ENCODE measurements around the gene VPS26C.
"Not testable (repeated sequence)": the region's sequence is repeated elsewhere in the genome, so short reads cannot be mapped to it uniquely, and the experiment has no call there.

The VPS26C gene

DNA sequence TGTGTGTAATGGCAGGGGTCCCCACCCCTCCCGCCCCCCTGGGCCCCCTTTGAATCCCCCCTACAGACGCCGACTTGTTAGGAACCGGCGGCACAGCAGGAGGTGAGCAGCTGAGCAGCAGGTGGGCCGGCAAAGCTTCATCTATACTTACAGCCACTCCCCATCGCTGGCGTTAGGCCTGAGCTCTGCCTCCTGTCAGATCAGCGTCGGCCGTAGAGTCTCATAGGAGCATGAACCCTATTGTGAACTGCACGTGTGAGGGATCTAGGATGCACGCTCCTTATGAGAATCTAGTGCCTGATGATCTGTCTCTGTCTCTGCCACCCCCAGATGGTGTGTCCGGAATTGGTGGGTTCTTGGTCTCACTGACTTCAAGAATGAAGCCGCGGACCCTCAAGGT, 14.9 kb upstream of the VPS26C start:
- in situ Hi-C loops (cut with HindIII; ENCODE audit: low sequenced_read_pairs) = no loop called here
- TF ChIP-seq, protein P1, sequence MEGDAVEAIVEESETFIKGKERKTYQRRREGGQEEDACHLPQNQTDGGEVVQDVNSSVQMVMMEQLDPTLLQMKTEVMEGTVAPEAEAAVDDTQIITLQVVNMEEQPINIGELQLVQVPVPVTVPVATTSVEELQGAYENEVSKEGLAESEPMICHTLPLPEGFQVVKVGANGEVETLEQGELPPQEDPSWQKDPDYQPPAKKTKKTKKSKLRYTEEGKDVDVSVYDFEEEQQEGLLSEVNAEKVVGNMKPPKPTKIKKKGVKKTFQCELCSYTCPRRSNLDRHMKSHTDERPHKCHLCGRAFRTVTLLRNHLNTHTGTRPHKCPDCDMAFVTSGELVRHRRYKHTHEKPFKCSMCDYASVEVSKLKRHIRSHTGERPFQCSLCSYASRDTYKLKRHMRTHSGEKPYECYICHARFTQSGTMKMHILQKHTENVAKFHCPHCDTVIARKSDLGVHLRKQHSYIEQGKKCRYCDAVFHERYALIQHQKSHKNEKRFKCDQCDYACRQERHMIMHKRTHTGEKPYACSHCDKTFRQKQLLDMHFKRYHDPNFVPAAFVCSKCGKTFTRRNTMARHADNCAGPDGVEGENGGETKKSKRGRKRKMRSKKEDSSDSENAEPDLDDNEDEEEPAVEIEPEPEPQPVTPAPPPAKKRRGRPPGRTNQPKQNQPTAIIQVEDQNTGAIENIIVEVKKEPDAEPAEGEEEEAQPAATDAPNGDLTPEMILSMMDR (IDR thresholded peaks at IDR 0.05; ENCODE audit: low read depth, low read length) = no peak
- H3K4me3 ChIP-seq (ENCODE audit: low read depth, low read length) = no peak overlapping the region

DNA sequence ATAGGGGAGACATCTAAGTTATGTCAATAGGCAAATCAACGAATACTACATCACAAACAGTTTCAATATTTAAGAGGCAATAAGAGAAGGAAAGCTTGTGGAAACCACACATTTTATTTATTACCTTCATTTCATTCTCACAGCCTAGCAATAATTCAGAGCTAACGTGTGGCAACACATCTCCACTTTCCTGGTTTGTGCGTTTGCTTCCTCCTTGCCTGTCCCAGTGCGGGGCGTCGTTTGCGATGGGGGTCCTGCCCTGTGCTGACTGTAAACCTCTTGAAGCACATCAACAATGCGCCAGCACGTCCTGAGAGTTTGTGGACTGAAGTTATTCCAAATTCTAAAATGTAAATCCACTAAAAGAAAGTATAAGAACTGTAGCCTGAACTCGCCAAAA, 14.4 kb upstream of the VPS26C start:
- in situ Hi-C loops (cut with HindIII; ENCODE audit: low sequenced_read_pairs) = no loop called here
- no peak for DNase-seq (ENCODE audit: low read depth, low spot score)
- H3K4me3 ChIP-seq (ENCODE audit: low read depth, low read length) = no peak overlapping the region
- TF ChIP-seq, protein P1 (IDR thresholded peaks at IDR 0.05; ENCODE audit: low read depth, low read length) = no peak

More for the DNA sequence above, 14.9 kb upstream of the VPS26C start:
- DNase-seq (ENCODE audit: low read depth, low spot score) = no peak

DNA sequence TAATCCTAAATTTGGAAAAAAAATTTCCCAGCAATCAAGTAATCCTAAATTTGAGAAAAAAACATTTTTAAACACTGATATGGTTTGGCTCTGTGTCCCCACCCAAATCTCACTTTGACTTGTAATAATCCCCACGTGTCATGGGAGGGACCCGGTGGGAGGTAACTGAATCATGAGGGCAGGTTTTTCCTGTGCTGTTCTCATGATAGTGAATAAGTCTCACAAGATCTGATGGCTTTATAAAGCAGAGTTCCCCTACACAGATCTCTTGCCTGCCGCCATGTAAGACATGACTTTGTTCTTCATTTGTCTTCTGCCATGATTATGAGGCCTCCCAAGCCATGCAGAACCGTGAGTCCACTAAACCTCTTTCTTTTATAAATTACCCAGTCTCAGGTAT, 12.1 kb upstream of the VPS26C start:
- H3K4me3 ChIP-seq (ENCODE audit: low read depth, low read length); DNase-seq (ENCODE audit: low read depth, low spot score); in situ Hi-C loops (cut with HindIII; ENCODE audit: low sequenced_read_pairs): not testable (repeated sequence)

DNA sequence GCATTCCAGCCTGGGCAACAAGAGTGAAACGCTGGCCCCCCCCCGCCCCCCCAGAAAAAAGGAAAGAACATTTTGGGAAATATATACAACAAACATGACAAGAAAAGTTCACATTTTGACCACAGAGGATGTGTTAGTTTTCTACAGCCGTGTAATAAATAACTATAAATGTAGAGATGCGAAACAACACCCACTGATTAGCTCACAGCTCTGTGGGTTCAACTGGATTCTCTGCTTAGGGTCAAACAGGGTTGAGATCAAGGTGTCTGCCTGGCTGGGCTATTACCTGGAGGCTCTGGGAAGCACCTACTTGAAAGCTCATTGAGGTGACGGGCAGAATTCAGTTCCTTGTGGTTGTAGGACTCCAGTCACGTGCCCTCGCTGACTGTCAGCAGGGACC, 11.1 kb upstream of the VPS26C start:
- no peak for DNase-seq (ENCODE audit: low read depth, low spot score)
- H3K4me3 ChIP-seq (ENCODE audit: low read depth, low read length) = no peak overlapping the region
- in situ Hi-C loops (cut with HindIII; ENCODE audit: low sequenced_read_pairs) = no loop called here
- TF ChIP-seq, protein P1 (IDR thresholded peaks at IDR 0.05; ENCODE audit: low read depth, low read length) = no peak

DNA sequence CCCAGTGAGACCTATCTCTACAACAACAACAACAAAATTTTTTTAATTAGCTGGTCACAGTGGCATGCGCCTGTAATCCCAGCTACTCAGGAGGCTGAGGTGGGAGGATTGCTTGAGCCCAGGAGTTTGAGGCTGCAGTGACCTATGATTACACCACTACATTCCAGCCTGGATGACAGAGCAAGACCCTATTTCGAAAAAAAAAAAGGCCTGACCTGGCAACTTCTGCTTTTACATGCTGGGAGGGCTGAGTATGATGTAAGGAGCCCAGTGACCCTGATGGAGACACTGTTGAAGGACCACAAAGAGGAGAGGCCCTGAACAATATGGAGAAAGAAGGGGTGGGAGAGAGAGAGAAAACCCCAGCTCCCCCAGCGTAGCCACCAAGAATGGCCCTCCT, 9.2 kb upstream of the VPS26C start:
- in situ Hi-C loops (cut with HindIII; ENCODE audit: low sequenced_read_pairs) = no loop called here

DNA sequence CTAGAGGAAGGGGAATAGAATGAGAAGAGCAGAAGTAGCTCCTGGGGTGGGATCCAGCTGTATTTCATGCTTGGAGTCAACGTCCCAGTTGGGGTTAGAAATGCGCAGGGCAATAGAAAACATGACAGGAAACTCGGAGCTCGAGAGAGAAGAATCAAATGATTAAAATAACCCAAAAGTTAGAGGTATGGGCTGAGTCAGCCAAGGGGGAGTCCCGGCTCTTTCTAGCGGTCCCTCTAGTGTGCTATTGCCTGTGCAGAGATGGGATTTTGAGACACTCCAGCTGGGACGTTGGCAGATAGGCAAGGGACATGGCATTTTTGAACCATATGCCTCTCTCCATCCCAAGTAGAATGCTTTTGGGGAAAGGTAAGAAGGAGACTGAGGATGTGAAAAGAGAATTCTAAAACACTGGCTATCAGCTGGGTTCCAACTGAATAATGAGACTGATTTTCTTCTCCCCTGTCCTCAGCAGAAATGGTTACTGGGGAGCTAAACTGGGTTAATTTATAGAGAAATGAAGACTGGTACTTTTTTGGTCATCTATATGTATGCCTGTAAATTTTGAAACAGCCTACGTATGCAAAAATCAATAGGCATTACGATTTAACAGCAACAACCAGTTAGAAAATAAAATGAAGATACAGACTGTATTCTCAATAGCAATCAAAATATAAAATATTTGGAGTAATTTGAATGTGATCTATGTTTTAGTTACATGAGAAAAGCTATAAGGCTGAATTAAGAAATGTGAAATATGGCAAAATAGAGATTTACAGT, 7.0 kb upstream of the VPS26C start:
- TF ChIP-seq, protein P1 (IDR thresholded peaks at IDR 0.05; ENCODE audit: low read depth, low read length) = no peak
- no peak for DNase-seq (ENCODE audit: low read depth, low spot score)

More for the DNA sequence above, 9.2 kb upstream of the VPS26C start:
- DNase-seq (ENCODE audit: low read depth, low spot score) = no peak
- no peak overlapping the region for H3K4me3 ChIP-seq (ENCODE audit: low read depth, low read length)
- TF ChIP-seq, protein P1 (IDR thresholded peaks at IDR 0.05; ENCODE audit: low read depth, low read length) = no peak

DNA sequence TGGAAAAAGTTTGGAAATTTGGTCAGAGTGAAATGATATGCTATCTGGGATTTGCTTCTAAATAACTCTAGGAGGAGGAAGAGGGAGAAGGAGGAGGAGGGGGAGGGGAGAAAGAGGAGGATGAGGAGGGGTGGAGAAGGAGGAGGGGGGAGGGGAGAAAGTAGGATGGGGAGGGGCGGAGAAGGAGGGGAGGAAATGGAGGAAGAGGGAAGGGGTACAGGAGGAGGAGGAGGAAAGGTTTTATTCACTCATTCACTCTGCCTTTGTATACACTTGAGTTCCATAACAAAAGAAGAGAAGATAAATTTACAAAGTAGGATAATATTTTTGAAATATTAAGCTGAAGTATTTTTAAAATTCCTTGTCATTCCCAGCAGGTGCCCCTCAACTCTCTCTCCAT, 6.3 kb upstream of the VPS26C start:
- in situ Hi-C loops (cut with HindIII; ENCODE audit: low sequenced_read_pairs) = no loop called here
- DNase-seq (ENCODE audit: low read depth, low spot score) = no peak
- no peak overlapping the region for H3K4me3 ChIP-seq (ENCODE audit: low read depth, low read length)
- TF ChIP-seq, protein P1 (IDR thresholded peaks at IDR 0.05; ENCODE audit: low read depth, low read length) = no peak

More for the DNA sequence above, 7.0 kb upstream of the VPS26C start:
- in situ Hi-C loops (cut with HindIII; ENCODE audit: low sequenced_read_pairs) = no loop called here
- no peak overlapping the region for H3K4me3 ChIP-seq (ENCODE audit: low read depth, low read length)
